ENCODE measurements around the gene KRT79. TPM values are rescaled to one million over a fixed set of nuclear protein-coding genes. Genes with fewer than 3 reads are reported as not detected.

Gene KRT79
- total RNA-seq, 2 experiments from 2014 or later: not detected

DNA sequence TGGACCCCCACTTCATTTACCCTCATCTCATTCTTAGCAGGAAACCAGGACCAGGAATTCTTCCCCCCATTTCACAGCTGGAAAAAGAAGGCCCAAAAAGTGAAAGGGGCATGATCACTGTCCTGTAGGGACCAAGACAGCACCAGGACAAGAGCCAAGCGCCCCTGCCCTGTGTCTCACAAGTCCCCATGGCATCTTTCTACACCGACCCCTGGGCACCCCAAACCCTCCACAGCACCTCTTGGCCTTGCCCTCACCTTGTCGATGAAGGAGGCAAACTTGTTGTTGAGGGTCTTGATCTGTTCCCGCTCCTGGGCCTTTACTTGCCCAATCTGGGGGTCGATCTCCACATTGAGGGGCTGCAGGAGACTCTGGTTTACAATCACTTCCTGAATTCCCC, 57.7 kb downstream of the KRT79 start:
- ChIA-PET POLR2A (no interaction called here), CTCF (no interaction called here)
- H3K4me3 Mint-ChIP-seq: no peak overlapping the region

DNA sequence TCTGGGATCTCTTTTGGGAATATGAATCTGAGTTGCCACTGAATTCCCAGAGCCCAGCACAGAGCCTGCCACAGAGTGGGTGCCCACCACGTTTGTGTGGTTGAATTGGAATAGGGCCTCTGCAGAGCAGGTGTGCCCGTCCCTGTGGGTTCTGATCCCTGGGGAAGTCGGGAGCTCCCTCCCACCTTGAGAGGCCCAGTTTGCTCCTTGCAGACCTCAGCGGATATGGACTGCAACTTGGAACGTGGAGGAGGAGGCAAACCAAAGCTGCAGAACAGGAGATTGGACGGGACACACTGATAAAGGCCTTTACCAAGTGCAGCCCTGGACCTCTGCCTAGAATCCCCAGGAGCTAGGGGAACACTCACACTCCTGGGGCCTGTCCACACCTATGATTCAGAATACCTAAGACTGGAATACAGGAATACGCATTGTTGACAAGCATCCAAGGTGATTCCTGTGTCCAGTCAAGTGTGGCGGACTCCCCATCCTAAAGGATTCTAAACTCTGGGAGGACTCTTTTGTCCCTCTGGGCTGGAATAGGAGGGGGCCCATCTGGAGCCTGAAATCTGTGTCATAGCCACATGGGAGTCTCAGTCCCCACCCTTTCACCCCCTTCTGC, 59.4 kb downstream of the KRT79 start:
- H3K36me3 Mint-ChIP-seq (ENCODE audit: low read depth): no peaks in the 10 kb centered on the region
- no peak overlapping the region for H3K4me3 Mint-ChIP-seq
- ChIA-PET POLR2A (no interaction called here), CTCF (no interaction called here)
- H3K9me3 Mint-ChIP-seq: no peaks in the 10 kb centered on the region
- no peak overlapping the region for H3K27ac Mint-ChIP-seq
- H3K4me1 Mint-ChIP-seq: no peaks in the 10 kb centered on the region
- no peak for DNase-seq
- peaks cover 12% of the 10 kb centered on the region for H3K27me3 Mint-ChIP-seq

More for the DNA sequence above, 57.7 kb downstream of the KRT79 start:
- Mint-ChIP-seq H3K36me3 (ENCODE audit: low read depth) (no peaks in the 10 kb centered on the region), H3K27ac (no peak overlapping the region), H3K27me3 (peaks cover 10% of the 10 kb centered on the region), H3K4me1 (no peaks in the 10 kb centered on the region), H3K9me3 (no peaks in the 10 kb centered on the region)
- no peak for DNase-seq

DNA sequence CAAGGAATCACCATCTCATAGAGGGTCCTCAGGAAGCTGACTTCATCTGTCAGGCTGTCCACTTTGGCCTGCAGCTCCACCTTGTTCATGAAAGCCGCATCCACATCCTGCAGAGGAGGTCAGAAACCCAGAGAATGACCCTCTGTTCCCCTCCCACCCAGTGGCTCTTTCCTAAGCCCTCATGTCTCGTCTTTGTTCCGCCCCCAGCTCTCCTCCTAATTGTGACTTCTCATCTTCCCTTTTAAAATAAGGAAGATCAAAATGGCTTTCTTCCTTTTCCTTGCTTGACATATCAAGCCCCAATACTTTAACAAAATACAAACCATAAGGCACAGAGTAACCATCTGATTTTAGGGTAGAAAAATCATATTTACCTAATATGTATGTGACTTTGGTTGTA, 61.3 kb downstream of the KRT79 start:
- POLR2A ChIA-PET: no interaction called here

DNA sequence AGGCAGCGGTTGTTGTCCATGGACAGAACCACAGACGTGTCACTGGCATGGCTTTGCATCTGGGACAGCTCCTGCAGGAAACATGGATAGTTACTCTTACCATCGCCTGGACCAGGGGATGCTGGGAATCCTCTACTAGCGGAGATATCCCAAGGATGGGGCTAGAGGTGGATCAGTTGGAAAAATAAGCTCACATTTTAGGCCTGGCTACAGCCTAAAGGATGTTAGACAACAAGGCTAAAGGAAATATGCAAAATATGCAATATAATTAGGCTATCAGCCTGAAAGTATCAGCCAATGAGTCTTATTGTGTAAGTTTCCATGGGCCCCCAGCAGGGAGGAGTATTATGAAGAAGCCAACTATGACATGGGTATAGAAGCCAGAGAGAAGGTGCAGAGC, 61.9 kb downstream of the KRT79 start:
- Mint-ChIP-seq H3K36me3 (ENCODE audit: low read depth) (no peaks in the 10 kb centered on the region), H3K4me3 (no peak overlapping the region), H3K4me1 (no peaks in the 10 kb centered on the region), H3K27ac (no peak overlapping the region), H3K27me3 (peaks cover 9% of the 10 kb centered on the region), H3K9me3 (no peaks in the 10 kb centered on the region)
- ChIA-PET POLR2A (no interaction called here), CTCF (interaction anchor here (0.7 kb wide), 1 partner anchor 108 kb away, joined by 3 read pairs; no protein-coding TSS in a partner anchor)
- DNase-seq: no peak

More for the DNA sequence above, 61.3 kb downstream of the KRT79 start:
- CTCF ChIA-PET: no interaction called here
- H3K4me1 Mint-ChIP-seq: no peaks in the 10 kb centered on the region
- H3K27me3 Mint-ChIP-seq: peaks cover 9% of the 10 kb centered on the region
- H3K4me3 Mint-ChIP-seq: no peak overlapping the region
- no peaks in the 10 kb centered on the region for H3K9me3 Mint-ChIP-seq
- no peak for DNase-seq
- H3K36me3 Mint-ChIP-seq (ENCODE audit: low read depth): no peaks in the 10 kb centered on the region
- H3K27ac Mint-ChIP-seq: no peak overlapping the region

DNA sequence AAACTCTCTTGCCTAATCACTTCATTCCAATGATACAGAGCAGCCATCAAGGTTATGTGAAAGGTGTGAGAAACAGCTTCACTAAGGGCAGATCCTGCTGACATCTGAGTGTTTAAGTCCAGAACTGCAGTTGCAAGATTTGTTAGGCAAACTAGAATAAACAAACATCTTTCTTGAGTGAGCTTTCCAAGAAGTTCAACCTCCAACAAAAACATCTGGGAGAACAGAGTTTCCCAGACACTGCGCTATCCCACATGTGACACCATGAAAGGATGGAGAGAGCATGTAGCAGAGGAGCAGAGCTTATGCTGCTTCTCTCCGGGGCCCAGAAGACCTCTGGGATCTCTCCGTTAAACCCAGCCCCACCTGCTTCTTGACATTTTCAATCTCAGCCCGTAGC, 62.6 kb downstream of the KRT79 start:
- POLR2A ChIA-PET: no interaction called here
- Mint-ChIP-seq H3K27me3 (peaks cover 9% of the 10 kb centered on the region), H3K4me1 (no peaks in the 10 kb centered on the region), H3K9me3 (no peaks in the 10 kb centered on the region), H3K27ac (no peak overlapping the region), H3K36me3 (ENCODE audit: low read depth) (no peaks in the 10 kb centered on the region), H3K4me3 (no peak overlapping the region)
- no peak for DNase-seq
- CTCF ChIA-PET: interaction anchor here (0.7 kb wide), 1 partner anchor 109 kb away, joined by 3 read pairs; no protein-coding TSS in a partner anchor

Other genes with a start within 250 kb of the KRT79 start
- not detected for gene KRT72, start 232.8 kb downstream of the KRT79 start, total RNA-seq
- not detected for gene KRT73, start 215.8 kb downstream of the KRT79 start, total RNA-seq
- not detected for gene KRT2, start 182.1 kb downstream of the KRT79 start, total RNA-seq
- gene KRT1, start 153.9 kb downstream of the KRT79 start, total RNA-seq: under 1 TPM; 0.13 to 0.30 TPM
- not detected for gene KRT77, start 130.8 kb downstream of the KRT79 start, total RNA-seq
- not detected for gene KRT76, start 57.0 kb downstream of the KRT79 start, total RNA-seq
- gene KRT3, start 38.2 kb downstream of the KRT79 start, total RNA-seq: not detected
- gene KRT4, start 20.2 kb downstream of the KRT79 start, total RNA-seq: not detected
- gene KRT78, start 14.7 kb upstream of the KRT79 start, total RNA-seq: not detected
- gene KRT8, start 70.8 kb upstream of the KRT79 start, total RNA-seq: under 1 TPM; 0.33 to 0.65 TPM
- gene KRT18, start 114.8 kb upstream of the KRT79 start, total RNA-seq: 1 to 10 TPM; 2.2 to 2.8 TPM
- gene EIF4B, start 172.1 kb upstream of the KRT79 start, total RNA-seq: 100 to 1,000 TPM; 303 to 311 TPM
- under 1 TPM; 0.78 to 0.83 TPM for gene TNS2, start 215.8 kb upstream of the KRT79 start, total RNA-seq
- 10 to 100 TPM; 31.2 to 31.3 TPM for gene SPRYD3, start 245.1 kb upstream of the KRT79 start, total RNA-seq

All from activated CD4-positive, alpha-beta memory T cell treated with anti-CD3 and anti-CD28 coated beads, Interleukin-2, amount 10 ng/mL, durations not matched to agents 7 days and 5 days (primary cell).